GM13976 (cell line): Measurements from ENCODE around the gene CHSY3.

Experiments used
- DNase-seq: peaks from one replicate; pipeline ENCODE4 v3.0.0; 2012; ENCODE audit warnings: low spot score
- in situ Hi-C: fragments of 300-500 bp; cut with MboI; formaldehyde crosslinking; loops from one replicate; pipeline ENCODE4 v1.12.0; 2022; ENCODE audit warnings: low sequenced_read_pairs, mixed read lengths, inconsistent platforms; ENCODE audit not compliant: unreplicated experiment
- TF ChIP-seq, protein P1 (sequence below): IDR thresholded peaks from 2 replicates; pipeline ENCODE4 v1.5.1; 2012; ENCODE audit warnings: borderline replicate concordance, mild to moderate bottlenecking; ENCODE audit not compliant: insufficient read depth; ENCODE audit errors: extremely low read depth, missing control alignments, control extremely low read depth

Gene CHSY3

DNA sequence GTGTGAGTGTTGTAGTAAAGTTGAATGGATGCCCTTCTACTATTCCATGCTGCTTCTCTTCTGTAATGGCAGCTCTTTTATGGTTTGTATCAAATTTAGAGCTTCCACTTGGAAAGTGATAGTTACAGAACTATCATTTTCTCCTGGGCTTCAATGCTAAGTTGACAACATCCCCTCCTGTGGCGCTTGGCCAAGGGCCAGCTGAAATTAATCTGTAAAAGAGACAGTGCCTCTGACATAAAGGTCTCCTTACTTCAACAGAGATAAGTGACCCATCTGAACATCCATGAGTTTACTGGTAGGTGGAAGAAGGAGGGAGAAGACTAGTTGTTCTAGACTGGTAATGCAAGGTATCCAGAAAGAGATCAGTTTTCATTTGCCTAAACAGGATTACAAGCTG lies 39.7 kb downstream of the CHSY3 start:
- DNase-seq, result no peak
- in situ Hi-C loops, result no loop called here
- TF ChIP-seq, protein P1, sequence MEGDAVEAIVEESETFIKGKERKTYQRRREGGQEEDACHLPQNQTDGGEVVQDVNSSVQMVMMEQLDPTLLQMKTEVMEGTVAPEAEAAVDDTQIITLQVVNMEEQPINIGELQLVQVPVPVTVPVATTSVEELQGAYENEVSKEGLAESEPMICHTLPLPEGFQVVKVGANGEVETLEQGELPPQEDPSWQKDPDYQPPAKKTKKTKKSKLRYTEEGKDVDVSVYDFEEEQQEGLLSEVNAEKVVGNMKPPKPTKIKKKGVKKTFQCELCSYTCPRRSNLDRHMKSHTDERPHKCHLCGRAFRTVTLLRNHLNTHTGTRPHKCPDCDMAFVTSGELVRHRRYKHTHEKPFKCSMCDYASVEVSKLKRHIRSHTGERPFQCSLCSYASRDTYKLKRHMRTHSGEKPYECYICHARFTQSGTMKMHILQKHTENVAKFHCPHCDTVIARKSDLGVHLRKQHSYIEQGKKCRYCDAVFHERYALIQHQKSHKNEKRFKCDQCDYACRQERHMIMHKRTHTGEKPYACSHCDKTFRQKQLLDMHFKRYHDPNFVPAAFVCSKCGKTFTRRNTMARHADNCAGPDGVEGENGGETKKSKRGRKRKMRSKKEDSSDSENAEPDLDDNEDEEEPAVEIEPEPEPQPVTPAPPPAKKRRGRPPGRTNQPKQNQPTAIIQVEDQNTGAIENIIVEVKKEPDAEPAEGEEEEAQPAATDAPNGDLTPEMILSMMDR, result no peak

DNA sequence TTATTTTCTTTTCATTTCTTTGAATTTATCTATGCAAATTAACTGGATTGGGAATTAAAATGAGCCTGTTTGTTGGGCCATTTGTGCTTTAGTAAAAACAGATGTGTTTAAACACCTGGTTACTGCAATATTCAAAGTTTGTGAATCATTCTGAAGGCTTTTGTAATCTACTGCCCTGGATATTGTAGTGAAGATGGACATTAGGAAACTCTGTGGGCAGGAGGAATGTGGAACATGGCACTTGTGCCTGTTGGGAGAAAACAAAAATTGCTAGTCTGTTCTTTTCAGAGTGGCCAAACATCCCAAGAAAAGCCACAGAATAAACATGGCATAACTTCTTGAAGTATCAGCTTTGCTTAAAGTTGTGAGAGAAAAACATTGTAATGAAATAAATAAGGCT lies 40.8 kb downstream of the CHSY3 start:
- in situ Hi-C loops, result no loop called here
- TF ChIP-seq, protein P1, result no peak
- no peak for DNase-seq

GRCh38 chr5:129945774-129946270 lies 41.6 kb downstream of the CHSY3 start:
- DNase-seq, result no peak
- TF ChIP-seq, protein P1, result no peak
- in situ Hi-C loops, result no loop called here

- in situ Hi-C loops, result no loop called here
- DNase-seq, result no peak
- TF ChIP-seq, protein P1, result no peak
Measured at GRCh38 chr5:129951039-129951438, 46.8 kb downstream of the CHSY3 start.

- in situ Hi-C loops, result no loop called here
- TF ChIP-seq, protein P1, result no peak
- no peak for DNase-seq
Measured at GRCh38 chr5:129958581-129958980, 54.3 kb downstream of the CHSY3 start.

- in situ Hi-C loops, result no loop called here
- TF ChIP-seq, protein P1, result no peak
- DNase-seq, result no peak
Measured at GRCh38 chr5:129960831-129961230, 56.6 kb downstream of the CHSY3 start.

GRCh38 chr5:129962506-129962905 lies 58.2 kb downstream of the CHSY3 start:
- DNase-seq, result no peak
- in situ Hi-C loops, result no loop called here
- TF ChIP-seq, protein P1, result no peak
